Coronary artery (tissue), 2 donors: ENCODE measurements around the gene BRD9.
"Not testable (repeated sequence)": the region's sequence is repeated elsewhere in the genome, so short reads cannot be mapped to it uniquely, and the experiment has no call there.

Experiments
- DNase-seq: peaks from one replicate; pipeline ENCODE4 v3.0.0-alpha.2; 2017; ENCODE audit warnings: low spot score
- H3K27ac ChIP-seq, 2 donors: fragments of 200-600 bp; sonication (generic); one replicate each; pipeline ENCODE4 v1.5.1; 2016 to 2019
- H3K4me3 ChIP-seq: fragments of 200-600 bp; sonication (generic); 2 replicates; pipeline ENCODE4 v1.5.1; 2016; ENCODE audit warnings: mild to moderate bottlenecking, moderate library complexity
- CTCF ChIP-seq: fragments of 200-600 bp; sonication (generic); IDR thresholded peaks from one replicate; pipeline ENCODE4 v1.5.1; 2019; ENCODE audit warnings: antibody characterized with exemption

Gene BRD9

GRCh38 chr5:920321-920720 is 27.7 kb upstream of the BRD9 start:
- H3K4me3 ChIP-seq: no peak overlapping the region
- DNase-seq: no peak
- no peak overlapping the region for H3K27ac ChIP-seq
- TF ChIP-seq CTCF: no peak

- H3K4me3 ChIP-seq: no peak overlapping the region
- TF ChIP-seq CTCF: no peak
- no peak overlapping the region for H3K27ac ChIP-seq
- no peak for DNase-seq
Measured at GRCh38 chr5:919356-920000, 26.9 kb upstream of the BRD9 start.

GRCh38 chr5:918717-919116 is 26.1 kb upstream of the BRD9 start:
- DNase-seq: not testable (repeated sequence)

GRCh38 chr5:916441-917293 is 24.1 kb upstream of the BRD9 start:
- H3K4me3 ChIP-seq: no peak overlapping the region
- no peak for TF ChIP-seq CTCF
- H3K27ac ChIP-seq: no peak overlapping the region
- DNase-seq: no peak

More at GRCh38 chr5:918717-919116, 26.1 kb upstream of the BRD9 start:
- not testable (repeated sequence) for H3K4me3 ChIP-seq, H3K27ac ChIP-seq

- no peak overlapping the region for H3K27ac ChIP-seq
- no peak for TF ChIP-seq CTCF
- DNase-seq: no peak
- no peak overlapping the region for H3K4me3 ChIP-seq
Measured at GRCh38 chr5:915946-916345, 23.3 kb upstream of the BRD9 start.

GRCh38 chr5:915346-915745 is 22.7 kb upstream of the BRD9 start:
- not testable (repeated sequence) for DNase-seq, H3K4me3 ChIP-seq, H3K27ac ChIP-seq

- TF ChIP-seq CTCF: no peak
- no peak for DNase-seq
- no peak overlapping the region for H3K4me3 ChIP-seq
- no peak overlapping the region for H3K27ac ChIP-seq
Measured at GRCh38 chr5:914612-915011, 22.0 kb upstream of the BRD9 start.

GRCh38 chr5:914174-914573 is 21.6 kb upstream of the BRD9 start:
- no peak for DNase-seq
- Histone ChIP-seq H3K4me3 (no peak overlapping the region), H3K27ac (no peak overlapping the region)
- TF ChIP-seq CTCF: no peak
